Subcutaneous adipose tissue (tissue), 4 donors: ENCODE measurements around the gene TAS2R1. TPM values are rescaled to one million over a fixed set of nuclear protein-coding genes. Genes with fewer than 3 reads are reported as not detected.

ENCODE experiments used
- CTCF ChIP-seq: fragments of 450-650 bp; IDR thresholded peaks from one replicate; pipeline ENCODE4 v1.5.1; 2016; ENCODE audit warnings: low read depth, mild to moderate bottlenecking, control low read depth, antibody characterized with exemption, moderate library complexity
- total RNA-seq, 4 donors: library from RNA; depleted of rRNA; stranded (reverse); fragments of >200 nt; gene quantifications; one replicate each; pipeline ENCODE4 v1.1.0, GENCODE V29; 2016

TAS2R1 gene
- total RNA-seq, 4 donors from 2014 or later, result not detected

GRCh38 chr5:9617221-9617620, 12.9 kb downstream of the TAS2R1 start:
- TF ChIP-seq CTCF, result no peak

GRCh38 chr5:9615331-9615730, 14.8 kb downstream of the TAS2R1 start:
- TF ChIP-seq CTCF, result no peak

- TF ChIP-seq CTCF, result no peak
Measured at GRCh38 chr5:9613360-9613759, 16.8 kb downstream of the TAS2R1 start.

GRCh38 chr5:9610969-9611368, 19.2 kb downstream of the TAS2R1 start:
- TF ChIP-seq CTCF, result no peak

GRCh38 chr5:9610364-9610763, 19.8 kb downstream of the TAS2R1 start:
- no peak for TF ChIP-seq CTCF

GRCh38 chr5:9608093-9608492, 22.1 kb downstream of the TAS2R1 start:
- no peak for TF ChIP-seq CTCF

- TF ChIP-seq CTCF, result no peak
Measured at GRCh38 chr5:9605041-9605838, 24.9 kb downstream of the TAS2R1 start.
